Lower leg skin (tissue), 3 donors: ENCODE measurements around the gene CRY2.

Source experiments
- POLR2A ChIP-seq, 2 donors: fragments of 450-650 bp; IDR thresholded peaks; one replicate each; pipeline ENCODE4 v1.6.1; 2016 to 2017; ENCODE audit warnings: antibody characterized with exemption in 2 of 2, mild to moderate bottlenecking in 1 of 2, moderate library complexity in 1 of 2
- TF ChIP-seq, protein P1 (sequence below), 3 donors: fragments of 450-650 bp; IDR thresholded peaks; one replicate each; pipeline ENCODE4 v1.5.1; 2016; ENCODE audit warnings: antibody characterized with exemption in 3 of 3, mild to moderate bottlenecking in 3 of 3, moderate library complexity in 2 of 3

DNA sequence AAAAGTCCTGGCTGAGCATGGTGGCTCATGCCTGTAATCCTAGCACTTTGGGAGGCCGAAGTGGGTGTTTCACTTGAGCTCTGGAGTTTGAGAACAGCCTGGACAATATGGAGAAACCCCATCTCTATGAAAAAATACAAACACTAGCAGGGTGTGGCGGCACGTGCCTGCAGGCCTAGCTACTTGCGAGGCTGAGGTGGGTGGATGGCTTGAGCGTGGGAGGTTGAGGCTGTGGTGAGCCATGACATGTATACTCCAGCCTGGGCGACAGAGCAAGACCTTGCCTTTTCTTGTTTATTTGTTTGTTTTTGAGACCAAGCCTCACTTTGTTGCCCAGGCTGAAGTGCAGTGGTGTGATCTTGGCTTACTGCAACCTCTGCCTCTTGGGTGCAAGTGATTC is 8.1 kb upstream of the CRY2 start:
- TF ChIP-seq, protein P1, sequence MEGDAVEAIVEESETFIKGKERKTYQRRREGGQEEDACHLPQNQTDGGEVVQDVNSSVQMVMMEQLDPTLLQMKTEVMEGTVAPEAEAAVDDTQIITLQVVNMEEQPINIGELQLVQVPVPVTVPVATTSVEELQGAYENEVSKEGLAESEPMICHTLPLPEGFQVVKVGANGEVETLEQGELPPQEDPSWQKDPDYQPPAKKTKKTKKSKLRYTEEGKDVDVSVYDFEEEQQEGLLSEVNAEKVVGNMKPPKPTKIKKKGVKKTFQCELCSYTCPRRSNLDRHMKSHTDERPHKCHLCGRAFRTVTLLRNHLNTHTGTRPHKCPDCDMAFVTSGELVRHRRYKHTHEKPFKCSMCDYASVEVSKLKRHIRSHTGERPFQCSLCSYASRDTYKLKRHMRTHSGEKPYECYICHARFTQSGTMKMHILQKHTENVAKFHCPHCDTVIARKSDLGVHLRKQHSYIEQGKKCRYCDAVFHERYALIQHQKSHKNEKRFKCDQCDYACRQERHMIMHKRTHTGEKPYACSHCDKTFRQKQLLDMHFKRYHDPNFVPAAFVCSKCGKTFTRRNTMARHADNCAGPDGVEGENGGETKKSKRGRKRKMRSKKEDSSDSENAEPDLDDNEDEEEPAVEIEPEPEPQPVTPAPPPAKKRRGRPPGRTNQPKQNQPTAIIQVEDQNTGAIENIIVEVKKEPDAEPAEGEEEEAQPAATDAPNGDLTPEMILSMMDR (IDR thresholded peaks at IDR 0.05), result no peak
- no peak for TF ChIP-seq POLR2A (IDR thresholded peaks at IDR 0.05)
